GM15510 (cell line): ENCODE results near the gene FBXL15.

Experiments used
- POLR2A ChIP-seq: IDR thresholded peaks from 3 replicates; pipeline ENCODE4 v1.6.1; 2011; ENCODE audit warnings: borderline replicate concordance; ENCODE audit not compliant: insufficient read length; ENCODE audit errors: extremely low read depth

Gene FBXL15

GRCh38 chr10:102413053-102413705 lies 7.5 kb upstream of the FBXL15 start:
- TF ChIP-seq POLR2A = no peak

DNA sequence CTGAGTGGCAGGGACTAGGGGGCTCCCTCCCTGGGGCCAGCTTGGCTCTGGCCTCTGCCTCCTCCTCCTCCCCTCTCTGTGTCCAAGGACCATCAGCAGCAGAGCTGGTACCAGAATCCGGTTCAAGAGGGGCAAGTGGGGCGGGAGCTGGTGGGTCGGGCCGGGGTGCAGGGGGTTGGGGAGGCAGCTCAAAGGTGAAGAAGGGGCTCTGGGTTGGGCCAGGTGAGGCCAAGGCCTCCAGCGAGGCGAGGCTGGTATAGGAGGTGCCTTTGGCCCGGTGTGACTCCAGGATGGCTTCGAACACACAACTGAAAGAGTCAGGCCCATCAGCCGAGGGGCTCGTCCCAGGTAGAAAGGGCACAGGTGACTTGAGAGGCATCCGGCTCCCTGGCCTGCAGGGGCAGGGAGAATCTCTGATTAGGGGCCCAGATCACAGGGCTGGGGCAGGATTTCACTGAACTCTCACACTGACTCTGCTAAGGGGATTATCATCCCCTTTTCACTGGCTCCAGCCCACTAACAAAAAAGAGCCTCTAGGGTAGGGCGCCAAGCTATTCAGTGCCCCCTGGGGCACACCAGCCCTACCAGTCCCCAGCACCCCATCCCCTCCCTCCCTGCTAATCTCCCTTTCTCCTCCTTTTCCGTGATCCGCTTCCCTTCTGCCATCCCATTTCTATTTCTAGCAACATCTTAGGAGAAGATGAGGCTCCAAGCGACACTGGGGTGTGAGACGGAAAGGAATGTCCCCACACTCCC lies 6.7 kb upstream of the FBXL15 start:
- TF ChIP-seq POLR2A = no peak

- TF ChIP-seq POLR2A = no peak
Observed at GRCh38 chr10:102414749-102415148, 5.9 kb upstream of the FBXL15 start.

DNA sequence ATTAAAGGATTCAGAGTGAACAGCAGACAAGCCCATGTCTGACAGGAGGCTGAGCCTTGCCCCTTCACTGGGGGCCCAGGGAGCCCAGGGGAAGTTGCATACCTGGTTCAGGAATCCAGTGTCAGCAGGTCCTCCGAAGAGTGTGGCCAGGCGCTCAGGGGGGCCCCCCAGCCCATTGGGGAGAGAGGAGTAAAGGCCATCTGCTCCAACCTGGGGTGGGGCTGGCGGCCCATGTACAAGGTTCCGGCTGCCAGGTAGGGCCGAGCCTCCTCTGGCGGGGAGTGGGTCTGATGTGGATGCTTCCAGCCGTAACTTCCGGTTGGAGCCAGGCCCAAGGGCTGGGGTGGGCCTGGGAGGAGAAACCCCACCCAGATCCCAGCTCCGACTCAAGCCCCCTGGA lies 4.4 kb upstream of the FBXL15 start:
- TF ChIP-seq POLR2A = no peak

DNA sequence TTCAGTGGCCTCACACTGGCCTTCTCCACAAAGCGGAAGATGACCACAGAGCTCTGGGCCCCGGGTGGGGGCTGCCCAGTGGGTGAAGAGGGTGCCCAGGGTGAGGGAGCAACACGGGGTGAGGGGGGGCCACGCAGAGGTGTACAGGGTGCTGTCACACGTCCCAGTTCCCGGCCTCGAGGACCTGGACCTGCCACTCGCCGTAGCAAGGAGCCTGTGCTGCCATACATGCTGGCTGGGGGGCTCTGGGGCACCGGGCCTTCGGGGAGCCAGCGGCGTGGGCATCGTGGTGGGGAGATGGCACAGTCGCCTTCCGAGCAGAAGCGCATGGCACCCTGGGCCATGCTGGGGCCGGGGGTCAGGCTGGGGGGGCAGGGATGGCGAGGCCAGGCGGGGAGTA lies 3.9 kb upstream of the FBXL15 start:
- no peak for TF ChIP-seq POLR2A

DNA sequence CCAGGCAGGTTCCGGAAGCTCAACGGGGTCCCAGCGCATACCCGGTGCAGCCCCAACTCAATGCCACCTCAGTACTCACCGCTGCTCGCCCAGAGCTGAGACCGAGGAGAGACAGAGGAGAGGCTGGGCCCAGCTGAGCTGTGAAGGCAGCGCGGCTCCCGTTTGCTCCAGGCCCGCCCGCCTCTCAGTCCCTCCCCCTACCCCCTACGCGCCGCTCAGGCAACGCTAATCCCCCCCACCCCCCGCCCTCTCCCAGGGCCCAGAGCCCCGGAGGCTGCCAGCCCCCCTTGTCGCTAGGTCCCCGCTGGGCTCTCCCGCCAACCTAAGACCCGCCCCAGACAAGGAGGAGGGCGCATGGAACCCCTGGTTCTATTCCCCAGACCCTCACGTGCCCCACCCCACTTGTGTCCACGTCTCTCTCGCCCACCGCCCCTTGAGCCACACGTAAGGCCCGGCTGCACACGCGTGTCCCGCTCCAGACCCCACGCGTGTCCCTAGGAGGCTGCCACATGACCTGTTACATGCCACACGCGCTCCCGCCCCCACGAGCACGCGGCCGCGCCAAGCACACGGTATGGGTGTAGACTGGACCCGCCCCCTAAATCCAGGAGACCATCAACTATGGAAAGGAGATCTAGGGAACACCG lies 1.9 kb upstream of the FBXL15 start, which contains the start of gene PSD:
TSS of gene PSD (minus strand) at position 164 of the 647 bp plus-strand sequence. CDS start 1,747 bp downstream, outside the sequence.
- no peak for TF ChIP-seq POLR2A

DNA sequence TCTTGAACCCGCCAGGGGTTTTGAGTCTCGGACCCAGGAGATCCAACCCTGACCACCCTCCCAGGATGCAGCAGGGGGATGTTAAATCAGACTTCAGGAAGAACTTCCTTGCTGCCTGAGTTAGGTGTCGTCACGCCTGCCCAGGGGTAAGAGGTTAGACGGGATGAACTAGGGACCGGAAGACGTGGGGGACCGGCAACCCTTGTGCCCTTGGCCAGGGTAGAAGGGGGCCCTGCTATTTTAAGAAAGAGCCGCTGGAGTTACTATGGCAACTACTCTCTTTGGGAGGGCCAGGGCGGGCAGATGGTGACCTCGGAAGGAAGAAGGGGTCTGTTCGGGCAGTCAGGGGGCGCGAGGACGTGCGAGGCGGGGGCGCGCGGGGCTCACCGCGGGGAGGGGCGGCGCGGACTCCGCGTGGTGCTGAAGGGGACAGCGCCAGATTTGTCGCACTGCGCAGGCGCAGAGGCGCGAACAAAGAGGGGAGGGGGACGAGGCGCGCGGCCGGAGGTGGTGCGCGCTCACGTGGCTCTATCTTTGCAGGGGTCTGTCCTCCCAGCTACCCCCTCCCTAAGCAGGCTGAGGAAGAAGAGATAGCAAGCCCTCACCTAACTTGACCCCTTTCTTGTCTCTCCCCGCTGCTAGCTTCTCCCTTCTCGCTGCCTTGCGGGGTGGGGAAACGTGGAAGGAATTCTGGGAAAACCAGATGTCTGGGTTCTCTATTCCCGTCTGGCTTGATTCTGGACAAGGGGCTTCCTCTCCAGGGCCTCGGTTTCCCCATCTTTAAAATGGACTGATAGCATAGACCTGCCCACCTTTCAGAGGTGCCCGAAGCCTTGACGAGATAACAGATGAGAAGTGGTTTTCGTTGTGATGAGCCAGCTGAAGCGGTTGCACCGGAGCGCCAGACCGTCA lies 1.1 kb upstream of the FBXL15 start:
- TF ChIP-seq POLR2A = no peak

GRCh38 chr10:102420181-102420713 lies 389 bp upstream of the FBXL15 start:
- TF ChIP-seq POLR2A = no peak

DNA sequence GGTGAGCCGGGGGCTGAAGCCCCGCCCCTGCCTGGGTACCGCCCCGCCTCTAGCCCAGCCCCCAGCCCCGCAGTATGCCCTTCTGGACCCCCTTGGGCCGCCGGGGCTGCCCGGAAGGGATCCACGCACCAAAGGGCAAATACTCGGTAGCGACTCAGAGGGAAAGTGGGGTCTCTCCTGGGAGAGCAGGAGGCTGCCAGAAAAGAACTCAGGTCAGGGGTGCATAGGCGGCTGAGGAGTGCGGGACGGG lies 796 bp downstream of the FBXL15 start:
- TF ChIP-seq POLR2A = no peak

GRCh38 chr10:102421757-102422512 lies 1.3 kb downstream of the FBXL15 start:
- no peak for TF ChIP-seq POLR2A

GRCh38 chr10:102422545-102423129 lies 2.0 kb downstream of the FBXL15 start:
- peak; percentile 56 for TF ChIP-seq POLR2A

- TF ChIP-seq POLR2A = no peak
Observed at GRCh38 chr10:102423372-102423968, 2.8 kb downstream of the FBXL15 start.

DNA sequence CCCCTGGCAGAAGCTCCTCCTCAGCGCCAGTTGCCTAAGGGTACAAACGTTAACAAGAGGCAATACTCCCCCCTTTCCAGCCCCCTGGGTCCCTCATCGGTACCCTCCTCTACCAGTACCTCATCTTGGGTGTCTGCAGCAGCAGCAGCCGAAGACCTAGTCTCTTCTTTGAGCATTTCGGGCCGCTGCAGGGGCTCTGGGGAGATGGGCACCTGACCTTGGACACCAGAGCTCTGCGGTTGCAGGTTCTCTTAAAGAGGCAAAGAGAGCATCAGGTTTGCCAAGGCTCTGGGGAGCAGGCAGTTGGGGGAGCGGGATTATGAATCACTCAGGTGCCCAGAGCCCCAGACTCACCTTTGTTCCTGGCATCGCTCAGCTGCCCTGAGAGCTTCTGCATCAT lies 3.5 kb downstream of the FBXL15 start:
- TF ChIP-seq POLR2A = no peak

GRCh38 chr10:102424916-102425315 lies 4.3 kb downstream of the FBXL15 start:
- no peak for TF ChIP-seq POLR2A

GRCh38 chr10:102425444-102425843 lies 4.8 kb downstream of the FBXL15 start:
- TF ChIP-seq POLR2A = no peak
